Ovary (tissue), 3 donors: ENCODE data around the gene GEMIN8.

ENCODE experiments used
- CTCF ChIP-seq, 3 donors: fragments of 450-650 bp in 2 of 3; fragments of 200-600 bp in 1 of 3; IDR thresholded peaks; one replicate each; pipeline versions ENCODE4 v1.5.1 to v1.8.0; 2016 to 2022; ENCODE audit warnings: antibody characterized with exemption in 3 of 3, mild to moderate bottlenecking in 1 of 3
- EP300 ChIP-seq: sonication (generic); formaldehyde crosslinking; IDR thresholded peaks from one replicate; pipeline ENCODE4 v1.6.1; 2017; ENCODE audit warnings: antibody characterized with exemption
- POLR2A ChIP-seq: fragments of 450-650 bp; IDR thresholded peaks from one replicate; pipeline ENCODE4 v1.6.1; 2017; ENCODE audit warnings: antibody characterized with exemption, mild to moderate bottlenecking, moderate library complexity
- donor health status: DM: no; HTN: no; CAD: no.

- TF ChIP-seq CTCF (IDR thresholded peaks at IDR 0.05) (no peak), POLR2A (no peak), EP300 (no peak)
Measured at GRCh38 chrX:13968198-13968597, 61.5 kb downstream of the GEMIN8 start.
